Neural cell (in vitro differentiated cells): Measurements from ENCODE around the gene CACNA1D. TPM values are rescaled to one million over a fixed set of nuclear protein-coding genes. Genes with fewer than 3 reads are reported as not detected.

Experiments used
- H2AFZ ChIP-seq: fragments of 200-600, 300-800 bp; sonication (generic), shearing (Covaris generic); 2 replicates; pipeline ENCODE4 v1.6.0; 2014; ENCODE audit warnings: low read depth, mild to moderate bottlenecking, antibody characterized with exemption, low read length, moderate library complexity
- H3F3A ChIP-seq: fragments of 200-600 bp; shearing (Covaris generic); 2 replicates; pipeline ENCODE4 v1.6.1; 2016; ENCODE audit warnings: mild to moderate bottlenecking, moderate library complexity, mixed read lengths, antibody characterized with exemption, low read length; ENCODE audit not compliant: insufficient read depth, poor library complexity, severe bottlenecking
- H3K27ac ChIP-seq: fragments of 200-600, 300-800 bp; sonication (generic), shearing (Covaris generic); 2 replicates; pipeline ENCODE4 v1.5.1; 2014; ENCODE audit warnings: mild to moderate bottlenecking, low read length, moderate library complexity
- H3K27me3 ChIP-seq: fragments of 300-800, 200-600 bp; sonication (generic), shearing (Covaris generic); 2 replicates; pipeline ENCODE4 v1.6.0; 2014; ENCODE audit warnings: mild to moderate bottlenecking, low read depth, low read length, moderate library complexity; ENCODE audit not compliant: insufficient read depth
- H3K36me3 ChIP-seq: fragments of 300-800, 200-600 bp; sonication (generic), shearing (Covaris generic); 2 replicates; pipeline ENCODE4 v1.5.1; 2014; ENCODE audit warnings: mild to moderate bottlenecking, antibody characterized with exemption, low read length, moderate library complexity; ENCODE audit not compliant: insufficient read depth
- H3K4me2 ChIP-seq: fragments of 300-800, 200-600 bp; sonication (generic), shearing (Covaris generic); 2 replicates; pipeline ENCODE4 v1.6.0; 2014; ENCODE audit warnings: mild to moderate bottlenecking, low read length
- H3K4me3 ChIP-seq: fragments of 300-800, 200-600 bp; sonication (generic), shearing (Covaris generic); 2 replicates; pipeline ENCODE4 v1.5.1; 2014; ENCODE audit warnings: mild to moderate bottlenecking, low read length, moderate library complexity
- H3K79me2 ChIP-seq: fragments of 200-600 bp; shearing (Covaris generic); replicated peaks from 2 replicates; pipeline ENCODE4 v1.6.0; 2014; ENCODE audit warnings: mild to moderate bottlenecking, low read length, moderate library complexity; ENCODE audit not compliant: insufficient read depth
- H3K9ac ChIP-seq: fragments of 300-800, 200-600 bp; sonication (generic), shearing (Covaris generic); 2 replicates; pipeline ENCODE4 v1.6.1; 2016; ENCODE audit warnings: mild to moderate bottlenecking, low read length, mixed read lengths
- H3K9me2 ChIP-seq: fragments of 200-600 bp; shearing (Covaris generic); 2 replicates; pipeline ENCODE4 v1.6.1; 2016; ENCODE audit warnings: mild to moderate bottlenecking, low read length, mixed read lengths; ENCODE audit not compliant: insufficient read depth
- H3K9me3 ChIP-seq: fragments of 200-600, 300-800 bp; sonication (generic), shearing (Covaris generic); 2 replicates; pipeline ENCODE4 v1.6.1; 2016; ENCODE audit warnings: mild to moderate bottlenecking, mixed run types, low read length, moderate library complexity, mixed read lengths
- H4K20me1 ChIP-seq: fragments of 200-600 bp; shearing (Covaris generic); 2 replicates; pipeline ENCODE4 v1.6.1; 2016; ENCODE audit warnings: mild to moderate bottlenecking, mixed run types; ENCODE audit not compliant: insufficient read depth
- CTCF ChIP-seq: fragments of 450-650 bp; IDR thresholded peaks from 2 replicates; pipeline ENCODE4 v1.5.1; 2014; ENCODE audit warnings: antibody characterized with exemption, mild to moderate bottlenecking, moderate library complexity; ENCODE audit not compliant: poor library complexity, severe bottlenecking
- EP300 ChIP-seq: fragments of 450-650 bp; conservative IDR thresholded peaks from 2 replicates; pipeline ENCODE4 v1.6.1; 2014; ENCODE audit warnings: antibody characterized with exemption, mild to moderate bottlenecking, moderate library complexity; ENCODE audit not compliant: poor library complexity, severe bottlenecking
- EZH2 ChIP-seq: fragments of 200-600, 300-800 bp; shearing (Covaris generic), sonication (generic); IDR thresholded peaks from 2 replicates; pipeline ENCODE4 v1.6.1; 2014; ENCODE audit warnings: antibody characterized with exemption, low read length, borderline replicate concordance, mild to moderate bottlenecking; ENCODE audit not compliant: insufficient read depth, poor library complexity, severe bottlenecking
- MXI1 ChIP-seq: fragments of 450-650 bp; conservative IDR thresholded peaks from 2 replicates; pipeline ENCODE4 v1.6.1; 2014; ENCODE audit warnings: antibody characterized with exemption, mild to moderate bottlenecking; ENCODE audit not compliant: poor library complexity, severe bottlenecking
- POLR2AphosphoS5 ChIP-seq: IDR thresholded peaks from 2 replicates; pipeline ENCODE4 v1.6.1; 2012
- RAD21 ChIP-seq: fragments of 450-650 bp; conservative IDR thresholded peaks from 2 replicates; pipeline ENCODE4 v1.6.1; 2014; ENCODE audit warnings: antibody characterized with exemption, mild to moderate bottlenecking, moderate library complexity
- REST ChIP-seq: IDR thresholded peaks from 2 replicates; pipeline ENCODE4 v1.6.1; 2012; ENCODE audit warnings: borderline replicate concordance
- SMC3 ChIP-seq: fragments of 450-650 bp; conservative IDR thresholded peaks from 2 replicates; pipeline ENCODE4 v1.6.1; 2014; ENCODE audit warnings: antibody characterized with exemption, mild to moderate bottlenecking, moderate library complexity; ENCODE audit not compliant: poor library complexity
- TAF1 ChIP-seq: IDR thresholded peaks from 2 replicates; pipeline ENCODE4 v1.6.1; 2012; ENCODE audit warnings: low read depth
- polyA plus RNA-seq: library from polyadenylated mRNA; depleted of rRNA; stranded (reverse); fragments of >200 nt; gene quantifications from 2 replicates; pipeline ENCODE4 v1.2.3, GENCODE V29; 2014

CACNA1D gene
- polyA plus RNA-seq, 1 donor from 2014 or later, result 22.5 TPM

GRCh38 chr3:53846134-53846850 lies 351.9 kb downstream of the CACNA1D start, which contains the start of the genes CHDH and IL17RB:
Gene CHDH, minus strand, starts transcription at chr3:53846419. Its CDS starts 22,411 bp downstream, at chr3:53824008.
Gene IL17RB, plus strand, starts transcription at chr3:53846568. Its CDS starts 21 bp downstream, at chr3:53846589.
- H3K4me2 ChIP-seq, result peak within 1 kb of the TSS; percentile 51
- peak within 1 kb of the TSS; percentile 70 for H3K4me3 ChIP-seq
- no peaks in the 10 kb centered on the region for H3K79me2 ChIP-seq
- H2AFZ ChIP-seq, result no peak within 1 kb of the TSS
- no peaks in the 10 kb centered on the region for H3K9me3 ChIP-seq
- TF ChIP-seq POLR2AphosphoS5 (no peak), REST (no peak), RAD21 (no peak), SMC3 (peak; percentile 29), EP300 (no peak), EZH2 (no peak), MXI1 (peak; percentile 92), TAF1 (no peak), CTCF (no peak)
- H3K27ac ChIP-seq, result no peak within 1 kb of the TSS
- H3F3A ChIP-seq, result no peaks in the 10 kb centered on the region
- peaks cover 34% of the 10 kb centered on the region for H3K27me3 ChIP-seq
- no peaks in the 10 kb centered on the region for H4K20me1 ChIP-seq
- no peaks in the 10 kb centered on the region for H3K9me2 ChIP-seq
- peak within 1 kb of the TSS; percentile 50 for H3K9ac ChIP-seq
- no peaks in the 10 kb centered on the region for H3K36me3 ChIP-seq

GRCh38 chr3:53846851-53847155 lies 352.4 kb downstream of the CACNA1D start:
- Histone ChIP-seq H3K9me3 (no peaks in the 10 kb centered on the region), H3K4me3 (peak overlapping the region; percentile 70), H3K27ac (no peak overlapping the region), H3K4me2 (no peak overlapping the region), H3K9ac (peak overlapping the region; percentile 50), H3K27me3 (peaks cover 34% of the 10 kb centered on the region), H4K20me1 (no peaks in the 10 kb centered on the region), H3F3A (no peaks in the 10 kb centered on the region), H3K36me3 (no peaks in the 10 kb centered on the region), H3K79me2 (no peaks in the 10 kb centered on the region), H3K9me2 (no peaks in the 10 kb centered on the region), H2AFZ (no peak overlapping the region)
- TF ChIP-seq MXI1, result no peak
- no peak for TF ChIP-seq REST
- TF ChIP-seq TAF1, result no peak
- TF ChIP-seq EZH2, result no peak
- no peak for TF ChIP-seq EP300
- TF ChIP-seq POLR2AphosphoS5, result no peak
- TF ChIP-seq RAD21, result no peak
- TF ChIP-seq SMC3, result no peak
- no peak for TF ChIP-seq CTCF
